ENCODE results near the gene ARHGAP8. TPM values are rescaled to one million over a fixed set of nuclear protein-coding genes. Genes with fewer than 3 reads are reported as not detected.

Gene ARHGAP8
- total and polyA plus RNA-seq, 2 donors (not counting 3 experiments of a cell fraction or from before 2014, with no cell fraction given): not detected

- DNase-seq (ENCODE audit: low read depth, low spot score): no peak
- POLR2A ChIA-PET: no interaction called here
- H3K4me2 ChIP-seq (ENCODE audit: insufficient read depth, low read length): no peak overlapping the region
- H3K4me1 ChIP-seq (ENCODE audit: control insufficient read depth, extremely low read depth, insufficient read depth, low read length): no peaks in the 10 kb centered on the region
- CTCF ChIA-PET: no interaction called here
- H3K9me3 ChIP-seq (replicated peaks; ENCODE audit: control insufficient read depth, insufficient read depth, low read length): peaks cover 4% of the 10 kb centered on the region
- FAIRE-seq: no peak
- no peak overlapping the region for H3K27ac ChIP-seq (ENCODE audit: insufficient read depth, low read depth, low read length)
- H3K79me2 ChIP-seq (ENCODE audit: control insufficient read depth, insufficient read depth, low read length): no peaks in the 10 kb centered on the region
- H3K4me3 ChIP-seq (replicated peaks in 1 of 3; ENCODE audit: insufficient read depth in 1 of 3, low read depth in 1 of 3, low read length in 3 of 3): no peak overlapping the region
- no peaks in the 10 kb centered on the region for H4K20me1 ChIP-seq (replicated peaks; ENCODE audit: control insufficient read depth, extremely low read depth, insufficient read depth, low read length)
- no TSS peak for BruUV-seq (replicated peaks)
- H3K9ac ChIP-seq (replicated peaks; ENCODE audit: extremely low read depth, insufficient read depth, low read length): no peak overlapping the region
- H2AFZ ChIP-seq (ENCODE audit: low read depth, low read length): no peak overlapping the region
- no peaks in the 10 kb centered on the region for H3K9me1 ChIP-seq (replicated peaks; ENCODE audit: control insufficient read depth, extremely low read depth, insufficient read depth, low read length)
- intact Hi-C loops (cut with micrococcal nuclease): no loop called here
- no peaks in the 10 kb centered on the region for H3K36me3 ChIP-seq (ENCODE audit: control insufficient read depth in 2 of 2, extremely low read depth in 1 of 2, insufficient read depth in 2 of 2, low read length in 2 of 2)
- dilution Hi-C loops (cut with MboI; ENCODE audit: extremely low pct_ligation_motif_present, low sequenced_read_pairs): no loop called here
- TF ChIP-seq GATA2 (IDR thresholded peaks at IDR 0.05; ENCODE audit: insufficient read depth, insufficient read length, low read depth, low read length) (no peak), JUN (IDR thresholded peaks at IDR 0.05; ENCODE audit: borderline replicate concordance, insufficient read depth, insufficient read length, low read depth) (no peak), MYC (IDR thresholded peaks at IDR 0.05; ENCODE audit: low read depth, low read length) (no peak), FOS (IDR thresholded peaks at IDR 0.05; ENCODE audit: borderline replicate concordance, insufficient read depth, low read length) (no peak), POLR2AphosphoS5 (IDR thresholded peaks at IDR 0.05; ENCODE audit: insufficient read depth, low read depth, low read length) (no peak), EZH2 (IDR thresholded peaks at IDR 0.05; ENCODE audit: borderline replicate concordance, low read depth, low read length, severe bottlenecking) (no peak), POLR2A (IDR thresholded peaks at IDR 0.05; ENCODE audit: low read depth, low read length) (no peak)
- TF ChIP-seq, protein P1, sequence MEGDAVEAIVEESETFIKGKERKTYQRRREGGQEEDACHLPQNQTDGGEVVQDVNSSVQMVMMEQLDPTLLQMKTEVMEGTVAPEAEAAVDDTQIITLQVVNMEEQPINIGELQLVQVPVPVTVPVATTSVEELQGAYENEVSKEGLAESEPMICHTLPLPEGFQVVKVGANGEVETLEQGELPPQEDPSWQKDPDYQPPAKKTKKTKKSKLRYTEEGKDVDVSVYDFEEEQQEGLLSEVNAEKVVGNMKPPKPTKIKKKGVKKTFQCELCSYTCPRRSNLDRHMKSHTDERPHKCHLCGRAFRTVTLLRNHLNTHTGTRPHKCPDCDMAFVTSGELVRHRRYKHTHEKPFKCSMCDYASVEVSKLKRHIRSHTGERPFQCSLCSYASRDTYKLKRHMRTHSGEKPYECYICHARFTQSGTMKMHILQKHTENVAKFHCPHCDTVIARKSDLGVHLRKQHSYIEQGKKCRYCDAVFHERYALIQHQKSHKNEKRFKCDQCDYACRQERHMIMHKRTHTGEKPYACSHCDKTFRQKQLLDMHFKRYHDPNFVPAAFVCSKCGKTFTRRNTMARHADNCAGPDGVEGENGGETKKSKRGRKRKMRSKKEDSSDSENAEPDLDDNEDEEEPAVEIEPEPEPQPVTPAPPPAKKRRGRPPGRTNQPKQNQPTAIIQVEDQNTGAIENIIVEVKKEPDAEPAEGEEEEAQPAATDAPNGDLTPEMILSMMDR (IDR thresholded peaks at IDR 0.05; ENCODE audit: extremely low read depth in 1 of 2, insufficient read depth in 1 of 2, low read depth in 1 of 2, low read length in 2 of 2): no peak
- TF ChIP-seq, protein P2, sequence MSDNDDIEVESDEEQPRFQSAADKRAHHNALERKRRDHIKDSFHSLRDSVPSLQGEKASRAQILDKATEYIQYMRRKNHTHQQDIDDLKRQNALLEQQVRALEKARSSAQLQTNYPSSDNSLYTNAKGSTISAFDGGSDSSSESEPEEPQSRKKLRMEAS (IDR thresholded peaks at IDR 0.05; ENCODE audit: insufficient read depth, insufficient read length): no peak
- H3K27me3 ChIP-seq (ENCODE audit: control insufficient read depth in 2 of 2, insufficient read depth in 2 of 2, low read length in 2 of 2): no peaks in the 10 kb centered on the region
Observed at GRCh38 chr22:44884968-44885805, 132.8 kb downstream of the ARHGAP8 start.
